AG04450 (cell line): ENCODE results near the gene OR56A1. TPM values are rescaled to one million over a fixed set of nuclear protein-coding genes. Genes with fewer than 3 reads are reported as not detected.
A peak's percentile ranks its signal among the peaks of the same experiment; 100 is the strongest.

Experiments used
- CTCF ChIA-PET: fragments of 300-600, 350-600 bp; formaldehyde crosslinking; extraction: SDS; loops from one replicate; lab custom pipeline; 2022; ENCODE audit warnings: antibody characterized with exemption, inconsistent platforms; lab: Charles Lee
- POLR2A ChIA-PET: fragments of 350-600 bp; formaldehyde crosslinking; extraction: SDS; loops from one replicate; lab custom pipeline; 2021; ENCODE audit warnings: antibody characterized with exemption, inconsistent platforms; lab: Yijun Ruan, JAX
- DNase-seq: peaks from one replicate; pipeline ENCODE4 v3.0.0-alpha.2; 2011; ENCODE audit warnings: low read depth, low spot score
- H3K27ac ChIP-seq: one replicate; pipeline ENCODE4 v1.5.1; 2012; ENCODE audit warnings: low read depth, low read length, control low read depth
- H3K27me3 ChIP-seq: one replicate; pipeline ENCODE4 v1.6.0; 2012; ENCODE audit warnings: low read length; ENCODE audit not compliant: control insufficient read depth, insufficient read depth
- H3K4me3 ChIP-seq: 2 replicates; pipeline ENCODE4 v1.5.1; 2011; ENCODE audit warnings: mild to moderate bottlenecking, low read depth, low read length, control low read depth
- H3K9me3 ChIP-seq: 2 replicates; pipeline ENCODE4 v1.5.1; 2012; ENCODE audit warnings: low read length; ENCODE audit not compliant: control insufficient read depth, insufficient read depth
- polyA plus RNA-seq: library from polyadenylated mRNA; depleted of rRNA; stranded (reverse); fragments of >200 nt; gene quantifications from 2 replicates; pipeline ENCODE4 v1.2.3, GENCODE V29; 2011
- TF ChIP-seq, protein P1 (sequence below): IDR thresholded peaks from 2 replicates; pipeline ENCODE4 v1.5.1; 2011; ENCODE audit warnings: low read depth, low read length, control low read depth, inconsistent platforms

OR56A1 gene
- polyA plus RNA-seq, 1 experiment: not detected

DNA sequence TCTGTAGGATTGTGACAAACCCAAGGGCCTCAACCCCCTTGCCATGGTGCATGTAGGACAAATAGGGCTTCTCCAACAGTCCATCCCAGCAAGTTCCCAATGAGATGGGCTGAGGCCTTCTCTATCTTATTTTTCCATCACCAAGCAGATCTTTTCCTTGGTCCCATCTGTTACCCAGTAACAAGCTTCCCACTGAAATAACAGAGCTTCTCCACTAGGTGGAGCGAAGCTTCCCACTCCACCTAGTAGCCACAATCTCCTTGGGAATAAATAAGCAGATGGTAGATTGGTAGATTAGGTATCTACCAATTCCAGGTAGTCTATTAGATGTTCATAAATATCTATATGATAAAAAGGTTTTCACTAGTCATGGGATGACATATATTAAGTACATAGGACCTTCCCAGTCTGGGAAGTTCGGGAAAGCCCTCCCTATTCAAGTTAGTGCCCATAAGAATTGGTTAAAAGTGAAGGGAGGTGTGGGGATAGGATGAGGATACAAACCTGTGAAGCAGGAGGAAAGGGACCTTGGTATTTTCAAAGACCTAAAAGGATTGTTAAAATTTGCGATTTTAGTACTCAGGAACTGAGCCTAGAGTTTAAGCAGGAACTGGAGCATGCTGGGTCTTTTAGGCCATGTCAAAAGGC, 37.8 kb downstream of the OR56A1 start:
- TF ChIP-seq, protein P1, sequence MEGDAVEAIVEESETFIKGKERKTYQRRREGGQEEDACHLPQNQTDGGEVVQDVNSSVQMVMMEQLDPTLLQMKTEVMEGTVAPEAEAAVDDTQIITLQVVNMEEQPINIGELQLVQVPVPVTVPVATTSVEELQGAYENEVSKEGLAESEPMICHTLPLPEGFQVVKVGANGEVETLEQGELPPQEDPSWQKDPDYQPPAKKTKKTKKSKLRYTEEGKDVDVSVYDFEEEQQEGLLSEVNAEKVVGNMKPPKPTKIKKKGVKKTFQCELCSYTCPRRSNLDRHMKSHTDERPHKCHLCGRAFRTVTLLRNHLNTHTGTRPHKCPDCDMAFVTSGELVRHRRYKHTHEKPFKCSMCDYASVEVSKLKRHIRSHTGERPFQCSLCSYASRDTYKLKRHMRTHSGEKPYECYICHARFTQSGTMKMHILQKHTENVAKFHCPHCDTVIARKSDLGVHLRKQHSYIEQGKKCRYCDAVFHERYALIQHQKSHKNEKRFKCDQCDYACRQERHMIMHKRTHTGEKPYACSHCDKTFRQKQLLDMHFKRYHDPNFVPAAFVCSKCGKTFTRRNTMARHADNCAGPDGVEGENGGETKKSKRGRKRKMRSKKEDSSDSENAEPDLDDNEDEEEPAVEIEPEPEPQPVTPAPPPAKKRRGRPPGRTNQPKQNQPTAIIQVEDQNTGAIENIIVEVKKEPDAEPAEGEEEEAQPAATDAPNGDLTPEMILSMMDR: peak; percentile 48
- Histone ChIP-seq H3K4me3 (no peak overlapping the region), H3K27me3 (no peaks in the 10 kb centered on the region), H3K9me3 (peaks cover 6% of the 10 kb centered on the region), H3K27ac (no peak overlapping the region)
- POLR2A ChIA-PET: interaction anchor here (1.0 kb wide), 1 partner anchor 370 kb away, joined by 3 read pairs; no protein-coding TSS in a partner anchor
- DNase-seq: no peak
- CTCF ChIA-PET: interaction anchor here (0.6 to 4.5 kb wide), 7 partner anchors 17 to 704 kb away, joined by 3 to 30 read pairs (median 3); no protein-coding TSS in a partner anchor

DNA sequence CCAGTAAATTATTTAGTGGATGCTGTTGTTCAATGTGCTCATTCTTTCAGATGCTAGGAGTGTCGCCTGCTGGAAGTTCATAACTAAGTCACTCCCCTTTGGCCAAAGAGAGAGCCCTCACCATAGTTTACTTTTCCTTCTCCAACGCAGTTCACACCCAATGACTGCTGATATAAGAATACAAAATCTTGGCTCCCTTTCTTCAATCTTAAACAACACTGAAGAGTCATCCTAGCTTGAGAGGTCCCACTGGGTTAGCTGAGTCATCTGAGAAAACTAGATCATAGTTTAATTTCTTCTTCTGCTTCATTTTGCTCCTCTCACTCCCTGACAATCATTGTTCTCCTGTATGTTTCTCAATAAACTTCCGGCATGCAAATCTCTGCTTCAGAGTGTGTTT, 38.4 kb downstream of the OR56A1 start:
- POLR2A ChIA-PET: interaction anchor here (1.0 kb wide), 1 partner anchor 371 kb away, joined by 3 read pairs; no protein-coding TSS in a partner anchor
- no peak overlapping the region for H3K4me3 ChIP-seq
- H3K27ac ChIP-seq: no peak overlapping the region
- H3K9me3 ChIP-seq: peaks cover 6% of the 10 kb centered on the region
- TF ChIP-seq, protein P1: no peak
- no peak for DNase-seq
- CTCF ChIA-PET: interaction anchor here (0.6 to 4.5 kb wide), 7 partner anchors 18 to 704 kb away, joined by 3 to 30 read pairs (median 3); no protein-coding TSS in a partner anchor
- no peaks in the 10 kb centered on the region for H3K27me3 ChIP-seq

GRCh38 chr11:5989203-5989602, 41.4 kb downstream of the OR56A1 start:
- H3K27ac ChIP-seq: no peak overlapping the region
- no peak for DNase-seq
- CTCF ChIA-PET: interaction anchor here (4.5 kb wide), 1 partner anchor 374 kb away, joined by 30 read pairs; no protein-coding TSS in a partner anchor
- no peak overlapping the region for H3K4me3 ChIP-seq
- peaks cover 2% of the 10 kb centered on the region; the same call in 1 of the 2 replicates for H3K9me3 ChIP-seq
- no peaks in the 10 kb centered on the region for H3K27me3 ChIP-seq
- POLR2A ChIA-PET: no interaction called here
- TF ChIP-seq, protein P1: no peak

DNA sequence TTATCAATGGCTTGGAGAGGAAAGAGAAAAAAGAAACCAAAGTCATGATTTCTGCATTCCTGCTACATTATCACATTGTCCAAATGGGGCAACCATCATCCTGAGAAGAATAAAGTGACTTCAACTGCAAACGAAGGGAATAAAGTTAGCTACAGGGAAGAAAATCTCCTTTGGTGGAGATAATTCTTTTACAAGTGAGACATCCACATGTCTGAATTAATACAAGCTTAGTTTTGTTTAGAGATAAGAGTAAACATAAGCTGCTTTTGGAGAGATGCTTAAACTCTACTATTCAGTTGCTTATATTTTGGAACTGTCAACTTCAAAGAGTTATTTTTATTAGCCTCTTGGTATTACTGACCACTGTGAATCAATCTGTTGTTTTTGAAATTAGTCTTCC, 43.7 kb downstream of the OR56A1 start, which contains the start of gene OR52L1:
Gene OR52L1 (minus strand): TSS at position 101 of the 400 bp plus-strand sequence. CDS start 55 bp downstream, at position 46.
- H3K27ac ChIP-seq: no peak within 1 kb of the TSS
- ChIA-PET CTCF (interaction anchor here (0.6 kb wide), 1 partner anchor 477 kb away, joined by 3 read pairs; no protein-coding TSS in a partner anchor), POLR2A (no interaction called here)
- TF ChIP-seq, protein P1: no peak
- no peak within 1 kb of the TSS for H3K4me3 ChIP-seq
- H3K27me3 ChIP-seq: no peaks in the 10 kb centered on the region
- no peak for DNase-seq
- peaks cover 11% of the 10 kb centered on the region; the same call in 1 of the 2 replicates for H3K9me3 ChIP-seq

- Histone ChIP-seq H3K9me3 (peaks cover 10% of the 10 kb centered on the region; the same call in 1 of the 2 replicates), H3K27me3 (no peaks in the 10 kb centered on the region), H3K4me3 (no peak overlapping the region), H3K27ac (no peak overlapping the region)
- TF ChIP-seq, protein P1: no peak
- DNase-seq: no peak
- POLR2A ChIA-PET: no interaction called here
- CTCF ChIA-PET: no interaction called here
Measured at GRCh38 chr11:5983443-5983842, 47.1 kb downstream of the OR56A1 start.
